HEK293T (cell line): ENCODE measurements around the gene ZNF512B.

Experiments used
- CTCF ChIA-PET: fragments of 350-600 bp; formaldehyde crosslinking; extraction: SDS; loops from one replicate; lab custom pipeline; 2021; ENCODE audit warnings: antibody characterized with exemption, inconsistent platforms; lab: Yijun Ruan, JAX
- POLR2A ChIA-PET: fragments of 350-600 bp; formaldehyde crosslinking; extraction: SDS; loops from one replicate; lab custom pipeline; 2020; ENCODE audit warnings: antibody characterized with exemption, inconsistent platforms; lab: Yijun Ruan, JAX
- DNase-seq: peaks from one replicate; pipeline ENCODE4 v3.0.0; 2012; ENCODE audit warnings: mixed read lengths; ENCODE audit errors: extremely low spot score
- ARNT ChIP-seq: fragments of 450-650 bp; IDR thresholded peaks from 2 replicates; pipeline ENCODE4 v1.6.1; 2017; ENCODE audit warnings: mild to moderate bottlenecking
- BHLHE40 ChIP-seq: fragments of 450-650 bp; IDR thresholded peaks from 2 replicates; pipeline ENCODE4 v1.6.1; 2016; ENCODE audit warnings: mild to moderate bottlenecking, moderate library complexity, borderline replicate concordance
- CTBP1 ChIP-seq: fragments of 450-650 bp; IDR thresholded peaks from 2 replicates; pipeline ENCODE4 v1.6.1; 2016; ENCODE audit warnings: borderline replicate concordance
- ELF4 ChIP-seq: fragments of 450-650 bp; IDR thresholded peaks from 2 replicates; pipeline ENCODE4 v1.6.1; 2017; ENCODE audit warnings: antibody characterized with exemption
- FOXA1 ChIP-seq: fragments of 450-650 bp; IDR thresholded peaks from 2 replicates; pipeline ENCODE4 v1.6.1; 2016; ENCODE audit warnings: mild to moderate bottlenecking
- FOXK2 ChIP-seq: fragments of 450-650 bp; IDR thresholded peaks from 2 replicates; pipeline ENCODE4 v1.6.1; 2016; ENCODE audit warnings: mild to moderate bottlenecking
- FOXM1 ChIP-seq: fragments of 450-650 bp; IDR thresholded peaks from 2 replicates; pipeline ENCODE4 v1.6.1; 2017; ENCODE audit warnings: mild to moderate bottlenecking, borderline replicate concordance
- HDGF ChIP-seq: fragments of 450-650 bp; IDR thresholded peaks from 2 replicates; pipeline ENCODE4 v1.6.1; 2017; ENCODE audit warnings: antibody characterized with exemption, borderline replicate concordance
- L3MBTL2 ChIP-seq: fragments of 450-650 bp; conservative IDR thresholded peaks from 2 replicates; pipeline ENCODE4 v1.6.1; 2016; ENCODE audit warnings: mild to moderate bottlenecking
- LEF1 ChIP-seq: fragments of 450-650 bp; IDR thresholded peaks from 2 replicates; pipeline ENCODE4 v1.6.1; 2017; ENCODE audit warnings: mild to moderate bottlenecking, borderline replicate concordance
- NFRKB ChIP-seq: fragments of 450-650 bp; IDR thresholded peaks from 2 replicates; pipeline ENCODE4 v1.6.1; 2016; ENCODE audit warnings: mild to moderate bottlenecking, moderate library complexity
- PKNOX1 ChIP-seq: fragments of 450-650 bp; IDR thresholded peaks from 2 replicates; pipeline ENCODE4 v1.6.1; 2016
- SP1 ChIP-seq: fragments of 450-650 bp; IDR thresholded peaks from 2 replicates; pipeline ENCODE4 v1.6.1; 2017
- SUZ12 ChIP-seq: fragments of 450-650 bp; IDR thresholded peaks from 2 replicates; pipeline ENCODE4 v1.6.1; 2016; ENCODE audit warnings: mild to moderate bottlenecking
- TARDBP ChIP-seq: fragments of 450-650 bp; IDR thresholded peaks from 2 replicates; pipeline ENCODE4 v1.6.1; 2016
- ZNF384 ChIP-seq: fragments of 450-650 bp; IDR thresholded peaks from 2 replicates; pipeline ENCODE4 v1.6.1; 2016

The ZNF512B gene

GRCh38 chr20:63941282-63942081 lies 28.2 kb downstream of the ZNF512B start:
- CTCF ChIA-PET: no interaction called here
- peak; percentile 51 for DNase-seq
- no peak for TF ChIP-seq FOXM1
- no peak for TF ChIP-seq FOXA1
- TF ChIP-seq L3MBTL2: no peak
- no peak for TF ChIP-seq SUZ12
- TF ChIP-seq ELF4: no peak
- no peak for TF ChIP-seq SP1
- TF ChIP-seq BHLHE40: no peak
- TF ChIP-seq HDGF: no peak
- TF ChIP-seq LEF1: no peak
- TF ChIP-seq PKNOX1: no peak
- POLR2A ChIA-PET: no interaction called here

GRCh38 chr20:63940472-63941266 lies 29.1 kb downstream of the ZNF512B start:
- CTCF ChIA-PET: no interaction called here
- POLR2A ChIA-PET: no interaction called here
- TF ChIP-seq L3MBTL2 (no peak), ZNF384 (no peak), ARNT (no peak), TARDBP (no peak), ELF4 (no peak), CTBP1 (no peak), BHLHE40 (no peak), FOXA1 (no peak), HDGF (no peak), LEF1 (no peak), PKNOX1 (no peak), FOXM1 (no peak), FOXK2 (no peak), SUZ12 (no peak), NFRKB (no peak)
- no peak for DNase-seq

GRCh38 chr20:63940071-63940471 lies 29.7 kb downstream of the ZNF512B start:
- CTCF ChIA-PET: no interaction called here
- POLR2A ChIA-PET: no interaction called here
- TF ChIP-seq BHLHE40: no peak
- TF ChIP-seq PKNOX1: no peak
- no peak for TF ChIP-seq ZNF384
- TF ChIP-seq ARNT: no peak
- no peak for TF ChIP-seq FOXM1
- TF ChIP-seq SUZ12: no peak
- no peak for TF ChIP-seq HDGF
- TF ChIP-seq L3MBTL2: no peak
- TF ChIP-seq LEF1: no peak
- TF ChIP-seq TARDBP: no peak
- DNase-seq: no peak

- DNase-seq: no peak
- ChIA-PET POLR2A (no interaction called here), CTCF (no interaction called here)
- TF ChIP-seq FOXM1: no peak
- TF ChIP-seq CTBP1: no peak
- TF ChIP-seq FOXK2: no peak
- TF ChIP-seq L3MBTL2: no peak
- no peak for TF ChIP-seq BHLHE40
- no peak for TF ChIP-seq ZNF384
- no peak for TF ChIP-seq ELF4
- TF ChIP-seq SP1: no peak
- TF ChIP-seq LEF1: no peak
- no peak for TF ChIP-seq NFRKB
- no peak for TF ChIP-seq ARNT
- TF ChIP-seq FOXA1: no peak
- no peak for TF ChIP-seq HDGF
- TF ChIP-seq TARDBP: no peak
Observed at GRCh38 chr20:63939061-63939935, 30.4 kb downstream of the ZNF512B start.

GRCh38 chr20:63937596-63937995 lies 32.1 kb downstream of the ZNF512B start:
- TF ChIP-seq SUZ12: no peak
- no peak for TF ChIP-seq BHLHE40
- TF ChIP-seq LEF1: no peak
- no peak for TF ChIP-seq FOXA1
- TF ChIP-seq PKNOX1: no peak
- no peak for TF ChIP-seq ZNF384
- no peak for TF ChIP-seq FOXM1
- no peak for TF ChIP-seq ELF4
- TF ChIP-seq ARNT: no peak
- TF ChIP-seq CTBP1: no peak
- TF ChIP-seq FOXK2: no peak
- TF ChIP-seq NFRKB: no peak
- TF ChIP-seq TARDBP: no peak
- TF ChIP-seq HDGF: no peak
- TF ChIP-seq SP1: no peak
- DNase-seq: no peak
- POLR2A ChIA-PET: no interaction called here
- CTCF ChIA-PET: no interaction called here
